HUES64 (cell line): ENCODE results near the gene PARVA.

ENCODE experiments used
- H3K27ac ChIP-seq: 2 replicates; pipeline ENCODE4 v1.7.0; 2013; ENCODE audit warnings: low read depth, low read length, inconsistent platforms
- H3K27me3 ChIP-seq: 2 replicates; pipeline ENCODE4 v1.6.1; 2013; ENCODE audit warnings: mild to moderate bottlenecking, low read length; ENCODE audit not compliant: insufficient read depth
- H3K36me3 ChIP-seq: 2 replicates; pipeline ENCODE4 v1.6.1; 2013; ENCODE audit warnings: mild to moderate bottlenecking, low read length; ENCODE audit not compliant: insufficient read depth
- H3K4me1 ChIP-seq: 2 replicates; pipeline ENCODE4 v1.6.1; 2013; ENCODE audit warnings: mild to moderate bottlenecking, low read length, moderate library complexity; ENCODE audit not compliant: insufficient read depth
- H3K4me3 ChIP-seq: 2 replicates; pipeline ENCODE4 v1.5.1; 2013; ENCODE audit warnings: mild to moderate bottlenecking, low read length, moderate library complexity
- H3K9ac ChIP-seq: 2 replicates; pipeline ENCODE4 v1.6.1; 2013; ENCODE audit warnings: mild to moderate bottlenecking, low read depth, low read length
- H3K9me3 ChIP-seq: 2 replicates; pipeline ENCODE4 v1.6.1; 2013; ENCODE audit warnings: low read depth, low read length; ENCODE audit not compliant: insufficient read depth
- WGBS: fragments of 150-250, 120-280 bp; methylation state at CpG from one replicate; pipeline ENCODE4 v1.1.7; 2013; ENCODE audit warnings: missing lambda C conversion rate; 5-methylcytosine and 5-hydroxymethylcytosine counted together

PARVA gene

GRCh38 chr11:12408156-12408770 is 30.9 kb downstream of the PARVA start:
- WGBS, result 94% methylated on average over 4 of the region's 4 CpGs
- Histone ChIP-seq H3K27ac (no peak overlapping the region), H3K36me3 (no peaks in the 10 kb centered on the region), H3K27me3 (no peaks in the 10 kb centered on the region), H3K4me3 (no peak overlapping the region), H3K9ac (no peak overlapping the region), H3K9me3 (0 out of 2 replicates have a peak, but pooled peaks cover 3% of the 10 kb centered on the region), H3K4me1 (peaks cover 32% of the 10 kb centered on the region; the same call in 1 of the 2 replicates)

- Histone ChIP-seq H3K9me3 (0 out of 2 replicates have a peak, but pooled peaks cover 3% of the 10 kb centered on the region), H3K4me1 (peaks cover 32% of the 10 kb centered on the region; the same call in 1 of the 2 replicates), H3K9ac (no peak overlapping the region), H3K27me3 (no peaks in the 10 kb centered on the region), H3K4me3 (no peak overlapping the region), H3K27ac (no peak overlapping the region), H3K36me3 (no peaks in the 10 kb centered on the region)
- 73% methylated on average over 3 of the region's 3 CpGs for WGBS
Observed at GRCh38 chr11:12409621-12410005, 32.2 kb downstream of the PARVA start.

GRCh38 chr11:12410006-12410728 is 32.8 kb downstream of the PARVA start:
- 80% methylated on average over 10 of the region's 10 CpGs for WGBS
- H3K27ac ChIP-seq, result no peak overlapping the region
- peak overlapping the region; percentile 24; the same call in 1 of the 2 replicates for H3K9ac ChIP-seq
- H3K4me1 ChIP-seq, result peaks cover 32% of the 10 kb centered on the region; the same call in 1 of the 2 replicates
- H3K36me3 ChIP-seq, result no peaks in the 10 kb centered on the region
- no peak overlapping the region for H3K4me3 ChIP-seq
- no peaks in the 10 kb centered on the region for H3K27me3 ChIP-seq
- 0 out of 2 replicates have a peak, but pooled peaks cover 3% of the 10 kb centered on the region for H3K9me3 ChIP-seq

- H3K4me3 ChIP-seq, result no peak overlapping the region
- WGBS, result 98% methylated on average over 3 of the region's 3 CpGs
Observed at GRCh38 chr11:12411393-12411792, 34.0 kb downstream of the PARVA start.

GRCh38 chr11:12411806-12412727 is 34.7 kb downstream of the PARVA start:
- Histone ChIP-seq H3K4me1 (peaks cover 32% of the 10 kb centered on the region; the same call in 1 of the 2 replicates), H3K9me3 (no peaks in the 10 kb centered on the region), H3K27me3 (no peaks in the 10 kb centered on the region), H3K27ac (peak overlapping the region; percentile 64), H3K9ac (peak overlapping the region; percentile 55; the same call in 1 of the 2 replicates), H3K4me3 (no peak overlapping the region), H3K36me3 (no peaks in the 10 kb centered on the region)
- 35% methylated on average over 7 of the region's 7 CpGs for WGBS

More at GRCh38 chr11:12411393-12411792, 34.0 kb downstream of the PARVA start:
- H3K9ac ChIP-seq, result no peak overlapping the region; the same call in 1 of the 2 replicates
- H3K36me3 ChIP-seq, result no peaks in the 10 kb centered on the region
- no peaks in the 10 kb centered on the region for H3K9me3 ChIP-seq
- peak overlapping the region; percentile 64 for H3K27ac ChIP-seq
- H3K4me1 ChIP-seq, result peaks cover 32% of the 10 kb centered on the region; the same call in 1 of the 2 replicates
- H3K27me3 ChIP-seq, result no peaks in the 10 kb centered on the region

- WGBS, result 90% methylated on average over 8 of the region's 9 CpGs
- Histone ChIP-seq H3K27me3 (no peaks in the 10 kb centered on the region), H3K9me3 (no peaks in the 10 kb centered on the region), H3K36me3 (no peaks in the 10 kb centered on the region), H3K4me1 (peaks cover 36% of the 10 kb centered on the region; the same call in 1 of the 2 replicates), H3K9ac (no peak overlapping the region), H3K4me3 (no peak overlapping the region), H3K27ac (no peak overlapping the region)
Observed at GRCh38 chr11:12413141-12414052, 36.0 kb downstream of the PARVA start.

GRCh38 chr11:12414611-12415010 is 37.2 kb downstream of the PARVA start:
- 94% methylated on average over 6 of the region's 6 CpGs for WGBS

GRCh38 chr11:12415342-12415966 is 38.1 kb downstream of the PARVA start:
- no peak overlapping the region for H3K9ac ChIP-seq
- H3K9me3 ChIP-seq, result no peaks in the 10 kb centered on the region
- H3K36me3 ChIP-seq, result no peaks in the 10 kb centered on the region
- no peak overlapping the region for H3K27ac ChIP-seq
- 92% methylated on average over 4 of the region's 4 CpGs for WGBS
- no peak overlapping the region for H3K4me3 ChIP-seq
- H3K27me3 ChIP-seq, result no peaks in the 10 kb centered on the region
- H3K4me1 ChIP-seq, result peaks cover 27% of the 10 kb centered on the region; the same call in 1 of the 2 replicates

More at GRCh38 chr11:12414611-12415010, 37.2 kb downstream of the PARVA start:
- H3K9ac ChIP-seq, result no peak overlapping the region
- H3K9me3 ChIP-seq, result no peaks in the 10 kb centered on the region
- peaks cover 35% of the 10 kb centered on the region; the same call in 1 of the 2 replicates for H3K4me1 ChIP-seq
- no peak overlapping the region for H3K27ac ChIP-seq
- no peak overlapping the region for H3K4me3 ChIP-seq
- no peaks in the 10 kb centered on the region for H3K36me3 ChIP-seq
- H3K27me3 ChIP-seq, result no peaks in the 10 kb centered on the region

- H3K9me3 ChIP-seq, result no peaks in the 10 kb centered on the region
- no peak overlapping the region for H3K4me3 ChIP-seq
- H3K4me1 ChIP-seq, result peaks cover 18% of the 10 kb centered on the region; the same call in 1 of the 2 replicates
- H3K27ac ChIP-seq, result no peak overlapping the region
- 94% methylated on average over 6 of the region's 6 CpGs for WGBS
- no peak overlapping the region for H3K9ac ChIP-seq
- no peaks in the 10 kb centered on the region for H3K27me3 ChIP-seq
- H3K36me3 ChIP-seq, result no peaks in the 10 kb centered on the region
Observed at GRCh38 chr11:12416552-12416951, 39.2 kb downstream of the PARVA start.
